ENCODE data around the gene SPDEF.

The SPDEF gene

GRCh38 chr6:34561227-34561530 is 5.0 kb upstream of the SPDEF start:
- Mint-ChIP-seq H3K27me3 (no peaks in the 10 kb centered on the region), H3K27ac (no peak overlapping the region), H3K36me3 (ENCODE audit: low read depth) (no peaks in the 10 kb centered on the region), H3K4me3 (no peak overlapping the region), H3K4me1 (ENCODE audit: low read depth) (no peaks in the 10 kb centered on the region), H3K9me3 (no peaks in the 10 kb centered on the region)

- H3K27ac Mint-ChIP-seq, result no peak overlapping the region
- H3K36me3 Mint-ChIP-seq (ENCODE audit: low read depth), result no peaks in the 10 kb centered on the region
- H3K4me1 Mint-ChIP-seq (ENCODE audit: low read depth), result no peaks in the 10 kb centered on the region
- no peak overlapping the region for H3K4me3 Mint-ChIP-seq
- no peaks in the 10 kb centered on the region for H3K27me3 Mint-ChIP-seq
- no peaks in the 10 kb centered on the region for H3K9me3 Mint-ChIP-seq
These were observed 4.5 kb upstream of the SPDEF start for GRCh38 chr6:34560366-34561226.

DNA sequence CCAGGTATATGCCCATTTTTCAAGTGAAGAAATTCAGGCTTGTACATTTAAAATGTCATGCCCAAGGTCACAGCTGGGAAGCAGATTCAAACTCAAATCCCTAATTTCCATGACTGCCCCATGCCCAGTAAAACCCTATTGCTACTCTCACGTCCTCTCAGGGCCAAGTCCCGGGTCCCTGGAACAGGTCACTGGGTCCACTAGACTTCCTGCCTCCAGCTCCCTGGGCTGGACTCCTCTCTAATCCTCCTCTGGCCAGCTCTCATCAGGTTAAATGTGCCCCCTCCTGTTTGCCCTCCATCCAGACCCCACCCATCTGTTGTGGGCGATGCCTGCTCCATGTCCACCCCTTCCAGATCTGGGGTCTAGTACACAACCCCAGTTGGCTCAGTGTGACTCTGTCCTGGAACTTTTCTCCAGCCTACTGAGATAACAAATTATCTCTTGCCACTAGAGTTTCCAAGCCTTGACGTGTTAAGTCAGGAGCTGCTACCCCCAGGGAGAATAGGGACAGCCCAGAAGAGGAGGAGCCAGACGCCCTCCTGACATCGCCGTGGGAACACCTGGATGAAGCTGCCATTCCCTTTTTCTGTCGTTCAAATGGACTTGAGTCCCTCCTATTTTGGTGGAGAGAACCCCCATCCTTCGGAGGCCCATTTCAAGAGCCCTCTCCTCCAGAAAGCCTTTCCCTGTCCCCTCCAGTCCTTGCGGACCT is 3.7 kb upstream of the SPDEF start:
- no peaks in the 10 kb centered on the region for H3K4me1 Mint-ChIP-seq (ENCODE audit: low read depth)
- H3K27ac Mint-ChIP-seq, result no peak overlapping the region
- H3K4me3 Mint-ChIP-seq, result no peak overlapping the region
- no peaks in the 10 kb centered on the region for H3K36me3 Mint-ChIP-seq (ENCODE audit: low read depth)
- no peaks in the 10 kb centered on the region for H3K9me3 Mint-ChIP-seq
- H3K27me3 Mint-ChIP-seq, result no peaks in the 10 kb centered on the region

DNA sequence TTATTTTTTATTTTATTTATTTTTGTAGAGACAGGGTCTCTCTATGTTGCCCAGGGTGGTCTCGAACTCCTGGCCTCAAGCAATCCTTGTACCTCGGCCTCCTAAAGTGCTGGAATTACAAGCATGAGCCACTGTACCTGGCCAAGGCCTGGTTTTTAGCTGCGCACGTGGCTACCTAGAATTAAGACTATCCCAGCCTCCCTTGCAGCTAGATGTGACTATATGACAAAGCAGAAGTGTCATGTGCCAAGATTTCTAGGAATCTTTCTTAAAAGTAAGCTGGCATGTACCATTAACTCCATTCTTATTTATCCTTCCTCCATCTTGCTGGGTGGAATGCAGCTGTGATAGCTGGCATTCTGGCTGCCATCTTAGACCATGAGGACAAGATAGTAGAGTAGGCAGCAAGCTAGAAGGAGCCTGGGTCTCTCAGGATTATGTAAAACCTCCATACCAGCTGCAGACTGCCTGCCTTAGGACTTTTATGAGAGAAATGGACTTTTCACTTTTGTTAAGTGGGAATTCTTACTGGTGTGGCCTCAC is 2.1 kb upstream of the SPDEF start:
- no peaks in the 10 kb centered on the region for H3K27me3 Mint-ChIP-seq
- H3K4me1 Mint-ChIP-seq (ENCODE audit: low read depth), result no peaks in the 10 kb centered on the region
- H3K9me3 Mint-ChIP-seq, result no peaks in the 10 kb centered on the region
- no peak overlapping the region for H3K27ac Mint-ChIP-seq
- H3K36me3 Mint-ChIP-seq (ENCODE audit: low read depth), result no peaks in the 10 kb centered on the region
- H3K4me3 Mint-ChIP-seq, result no peak overlapping the region

- Mint-ChIP-seq H3K36me3 (ENCODE audit: low read depth) (no peaks in the 10 kb centered on the region), H3K27me3 (no peaks in the 10 kb centered on the region), H3K9me3 (no peaks in the 10 kb centered on the region), H3K4me3 (no peak overlapping the region), H3K4me1 (ENCODE audit: low read depth) (no peaks in the 10 kb centered on the region), H3K27ac (no peak overlapping the region)
These were observed 1.1 kb upstream of the SPDEF start for GRCh38 chr6:34557228-34557627.

- Mint-ChIP-seq H3K9me3 (no peaks in the 10 kb centered on the region), H3K4me1 (ENCODE audit: low read depth) (no peaks in the 10 kb centered on the region), H3K36me3 (ENCODE audit: low read depth) (no peaks in the 10 kb centered on the region), H3K4me3 (no peak overlapping the region), H3K27me3 (no peaks in the 10 kb centered on the region), H3K27ac (no peak overlapping the region)
These were observed 364 bp upstream of the SPDEF start for GRCh38 chr6:34556493-34556892.

DNA sequence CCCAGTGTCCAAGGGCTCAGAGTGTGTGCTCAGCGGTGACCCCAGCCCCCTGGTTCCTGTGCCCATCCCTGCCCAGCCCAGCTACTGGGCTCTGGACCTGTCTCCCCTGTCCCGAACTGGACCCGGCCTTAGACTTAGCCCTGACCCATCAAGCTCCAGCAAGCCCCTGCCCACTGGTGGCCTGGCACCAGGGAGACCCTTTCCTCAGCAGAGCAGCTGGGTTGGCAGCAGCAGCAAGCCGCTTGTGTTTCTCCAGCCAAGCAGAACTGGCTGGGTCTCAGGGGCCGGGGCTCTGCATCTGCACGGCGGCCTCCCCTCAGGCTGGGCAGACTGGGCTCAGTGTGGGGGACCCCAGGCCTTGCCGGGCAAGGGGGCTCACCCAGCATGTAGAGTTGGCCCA is 801 bp downstream of the SPDEF start:
- H3K27me3 Mint-ChIP-seq, result no peaks in the 10 kb centered on the region
- no peak overlapping the region for H3K4me3 Mint-ChIP-seq
- no peak overlapping the region for H3K27ac Mint-ChIP-seq
- no peaks in the 10 kb centered on the region for H3K9me3 Mint-ChIP-seq
- no peaks in the 10 kb centered on the region for H3K4me1 Mint-ChIP-seq (ENCODE audit: low read depth)
- H3K36me3 Mint-ChIP-seq (ENCODE audit: low read depth), result no peaks in the 10 kb centered on the region

GRCh38 chr6:34555007-34555322 is 1.2 kb downstream of the SPDEF start:
- Mint-ChIP-seq H3K27ac (no peak overlapping the region), H3K36me3 (ENCODE audit: low read depth) (no peaks in the 10 kb centered on the region), H3K4me3 (no peak overlapping the region), H3K4me1 (ENCODE audit: low read depth) (no peaks in the 10 kb centered on the region), H3K27me3 (no peaks in the 10 kb centered on the region), H3K9me3 (no peaks in the 10 kb centered on the region)

- Mint-ChIP-seq H3K27me3 (no peaks in the 10 kb centered on the region), H3K9me3 (no peaks in the 10 kb centered on the region), H3K4me1 (ENCODE audit: low read depth) (no peaks in the 10 kb centered on the region), H3K4me3 (no peak overlapping the region), H3K36me3 (ENCODE audit: low read depth) (no peaks in the 10 kb centered on the region), H3K27ac (no peak overlapping the region)
These were observed 1.7 kb downstream of the SPDEF start for GRCh38 chr6:34554291-34555006.

DNA sequence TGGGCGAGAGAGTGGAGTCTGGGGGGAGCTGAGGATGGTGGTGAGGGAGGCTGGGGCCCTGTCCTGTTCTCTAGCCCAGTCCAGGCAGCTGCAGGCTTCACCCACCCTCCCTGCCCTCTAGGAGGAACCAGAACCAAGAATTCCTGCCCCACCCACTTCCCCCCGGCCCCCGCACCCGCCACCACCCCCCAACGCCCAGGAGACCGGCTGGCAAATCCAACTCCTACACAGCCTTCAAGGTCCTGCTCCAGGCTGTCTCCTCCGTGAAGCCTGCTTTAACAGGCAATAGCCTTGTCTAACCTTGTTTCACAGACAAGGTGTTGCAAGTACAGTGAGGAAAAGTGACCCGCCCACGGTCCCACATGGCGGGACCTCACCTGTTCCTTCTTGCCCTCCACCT is 2.4 kb downstream of the SPDEF start:
- H3K27me3 Mint-ChIP-seq, result no peaks in the 10 kb centered on the region
- H3K4me3 Mint-ChIP-seq, result no peak overlapping the region
- no peak overlapping the region for H3K27ac Mint-ChIP-seq
- no peaks in the 10 kb centered on the region for H3K4me1 Mint-ChIP-seq (ENCODE audit: low read depth)
- no peaks in the 10 kb centered on the region for H3K36me3 Mint-ChIP-seq (ENCODE audit: low read depth)
- H3K9me3 Mint-ChIP-seq, result no peaks in the 10 kb centered on the region

GRCh38 chr6:34553146-34553545 is 3.0 kb downstream of the SPDEF start:
- Mint-ChIP-seq H3K27ac (no peak overlapping the region), H3K9me3 (no peaks in the 10 kb centered on the region)

DNA sequence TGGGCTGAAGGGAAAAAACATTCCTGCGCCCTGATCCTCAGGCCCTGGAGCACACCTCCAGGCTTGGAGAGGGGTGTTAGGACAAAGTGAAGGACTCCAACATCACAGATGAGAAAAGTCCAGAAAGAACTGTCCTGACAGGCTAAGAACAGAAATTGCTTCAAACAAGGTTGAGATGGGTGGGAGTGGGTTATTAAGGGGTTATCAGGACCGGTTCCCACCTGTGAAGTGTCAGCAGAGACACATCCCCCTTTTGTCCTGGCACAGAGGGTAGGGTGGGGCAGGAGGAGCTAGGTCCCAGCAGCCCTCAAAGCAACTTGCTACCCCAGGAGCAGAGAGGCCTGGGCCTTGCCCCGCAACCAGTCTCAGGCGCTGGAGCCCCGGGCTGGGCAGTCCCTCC is 3.5 kb downstream of the SPDEF start:
- no peak overlapping the region for H3K27ac Mint-ChIP-seq
- no peak overlapping the region for H3K4me3 Mint-ChIP-seq
- no peaks in the 10 kb centered on the region for H3K4me1 Mint-ChIP-seq (ENCODE audit: low read depth)
- no peaks in the 10 kb centered on the region for H3K27me3 Mint-ChIP-seq
- H3K9me3 Mint-ChIP-seq, result no peaks in the 10 kb centered on the region
- H3K36me3 Mint-ChIP-seq (ENCODE audit: low read depth), result no peaks in the 10 kb centered on the region

More at GRCh38 chr6:34553146-34553545, 3.0 kb downstream of the SPDEF start:
- Mint-ChIP-seq H3K36me3 (ENCODE audit: low read depth) (no peaks in the 10 kb centered on the region), H3K4me1 (ENCODE audit: low read depth) (no peaks in the 10 kb centered on the region), H3K4me3 (no peak overlapping the region), H3K27me3 (no peaks in the 10 kb centered on the region)

- H3K4me3 Mint-ChIP-seq, result no peak overlapping the region
- no peaks in the 10 kb centered on the region for H3K27me3 Mint-ChIP-seq
- no peaks in the 10 kb centered on the region for H3K9me3 Mint-ChIP-seq
- no peaks in the 10 kb centered on the region for H3K4me1 Mint-ChIP-seq (ENCODE audit: low read depth)
- no peak overlapping the region for H3K27ac Mint-ChIP-seq
- H3K36me3 Mint-ChIP-seq (ENCODE audit: low read depth), result no peaks in the 10 kb centered on the region
These were observed 4.4 kb downstream of the SPDEF start for GRCh38 chr6:34551720-34552119.

GRCh38 chr6:34549804-34550202 is 6.3 kb downstream of the SPDEF start:
- H3K4me3 Mint-ChIP-seq, result no peak overlapping the region
- H3K36me3 Mint-ChIP-seq (ENCODE audit: low read depth), result no peaks in the 10 kb centered on the region
- H3K27ac Mint-ChIP-seq, result no peak overlapping the region
- no peaks in the 10 kb centered on the region for H3K27me3 Mint-ChIP-seq
- no peaks in the 10 kb centered on the region for H3K9me3 Mint-ChIP-seq
- no peaks in the 10 kb centered on the region for H3K4me1 Mint-ChIP-seq (ENCODE audit: low read depth)
